HEK293 (cell line): ENCODE results near the gene KLHDC7B.

Experiments used
- CTCF ChIA-PET: fragments of 350-600 bp; formaldehyde crosslinking; extraction: SDS; loops from one replicate; lab custom pipeline; 2021; ENCODE audit warnings: antibody characterized with exemption; lab: Yijun Ruan, JAX
- POLR2A ChIA-PET: fragments of 300-600 bp; formaldehyde crosslinking; extraction: SDS; loops from one replicate; lab custom pipeline; 2020; ENCODE audit warnings: antibody characterized with exemption, inconsistent platforms; lab: Yijun Ruan, JAX
- H3K27ac ChIP-seq: fragments of 200-500 bp; sonication (Bioruptor generic); 2 replicates; pipeline ENCODE4 v1.5.1; 2014; ENCODE audit warnings: low read depth, low read length, control low read depth, inconsistent platforms; ENCODE audit errors: extremely low read depth
- H3K36me3 ChIP-seq, 2 experiments: fragments of 200-500 bp in 1 of 2; sonication (Bioruptor generic) in 1 of 2; 1 replicate in 1 of 2; 2 replicates in 1 of 2; pipeline ENCODE4 v1.5.1; 2014 to 2017; ENCODE audit warnings: inconsistent platforms in 2 of 2, low read length in 2 of 2; ENCODE audit not compliant: control insufficient read depth in 2 of 2, insufficient read depth in 1 of 2
- H3K4me1 ChIP-seq: fragments of 200-500 bp; sonication (Bioruptor generic); 2 replicates; pipeline ENCODE4 v1.5.1; 2014; ENCODE audit warnings: mild to moderate bottlenecking, low read length, inconsistent platforms; ENCODE audit not compliant: control insufficient read depth, insufficient read depth
- H3K4me3 ChIP-seq: 2 replicates; pipeline ENCODE4 v1.5.1; 2011; ENCODE audit warnings: low read depth, mild to moderate bottlenecking, control low read depth, low read length, moderate library complexity
- H3K9me3 ChIP-seq: fragments of 200-500 bp; sonication (Bioruptor generic); 2 replicates; pipeline ENCODE4 v1.5.1; 2014; ENCODE audit warnings: low read depth, low read length, inconsistent platforms; ENCODE audit not compliant: control insufficient read depth, insufficient read depth
- HOXA7 ChIP-seq: sonication (generic); formaldehyde crosslinking; IDR thresholded peaks from 2 replicates; pipeline ENCODE4 v1.8.1; 2022; ENCODE audit warnings: missing genetic modification reagents, borderline replicate concordance
- HOXC10 ChIP-seq: sonication (generic); formaldehyde crosslinking; IDR thresholded peaks from 2 replicates; pipeline ENCODE4 v1.8.1; 2023; ENCODE audit warnings: mild to moderate bottlenecking, missing genetic modification reagents
- SCRT2 ChIP-seq: fragments of 450-650 bp; formaldehyde crosslinking; IDR thresholded peaks from 2 replicates; pipeline ENCODE4 v1.5.1; 2016; ENCODE audit warnings: missing biosample characterization, missing genetic modification characterization
- SP7 ChIP-seq: fragments of 450-650 bp; formaldehyde crosslinking; IDR thresholded peaks from 2 replicates; pipeline ENCODE4 v1.5.1; 2016; ENCODE audit warnings: missing biosample characterization, missing genetic modification characterization
- TCF7L2 ChIP-seq: IDR thresholded peaks from 2 replicates; pipeline ENCODE4 v1.6.1; 2011; ENCODE audit warnings: low read depth, mild to moderate bottlenecking, inconsistent platforms, low read length, moderate library complexity, borderline replicate concordance
- TRIM28 ChIP-seq: IDR thresholded peaks from 2 replicates; pipeline ENCODE4 v1.6.1; 2011; ENCODE audit warnings: low read length, control low read depth, borderline replicate concordance
- YY1 ChIP-seq: fragments of 450-650 bp; formaldehyde crosslinking; IDR thresholded peaks from 2 replicates; pipeline ENCODE4 v1.5.1; 2018; ENCODE audit warnings: missing biosample characterization, missing genetic modification characterization
- YY2 ChIP-seq: fragments of 450-650 bp; formaldehyde crosslinking; IDR thresholded peaks from 2 replicates; pipeline ENCODE4 v1.5.1; 2016; ENCODE audit warnings: missing biosample characterization, missing genetic modification characterization
- ZBTB17 ChIP-seq: fragments of 450-650 bp; formaldehyde crosslinking; IDR thresholded peaks from 2 replicates; pipeline ENCODE4 v1.5.1; 2016; ENCODE audit warnings: missing biosample characterization, missing genetic modification characterization
- ZBTB21 ChIP-seq: fragments of 450-650 bp; formaldehyde crosslinking; IDR thresholded peaks from 2 replicates; pipeline ENCODE4 v1.5.1; 2017; ENCODE audit warnings: missing biosample characterization, missing genetic modification characterization
- ZEB2 ChIP-seq: fragments of 450-650 bp; formaldehyde crosslinking; IDR thresholded peaks from 2 replicates; pipeline ENCODE4 v1.5.1; 2016; ENCODE audit warnings: missing biosample characterization, missing genetic modification characterization
- ZFP69B ChIP-seq: fragments of 450-650 bp; formaldehyde crosslinking; IDR thresholded peaks from 2 replicates; pipeline ENCODE4 v1.5.1; 2016; ENCODE audit warnings: missing biosample characterization, missing genetic modification characterization
- ZNF114 ChIP-seq: fragments of 450-650 bp; formaldehyde crosslinking; IDR thresholded peaks from 2 replicates; pipeline ENCODE4 v1.5.0; 2017; ENCODE audit warnings: missing biosample characterization, missing genetic modification characterization
- ZNF16 ChIP-seq: fragments of 450-650 bp; formaldehyde crosslinking; IDR thresholded peaks from 2 replicates; pipeline ENCODE4 v1.5.1; 2016; ENCODE audit warnings: low read depth, missing biosample characterization, missing genetic modification characterization
- ZNF184 ChIP-seq: fragments of 450-650 bp; IDR thresholded peaks from 2 replicates; pipeline ENCODE4 v1.5.1; 2018; ENCODE audit warnings: missing biosample characterization, mild to moderate bottlenecking, missing genetic modification characterization
- ZNF202 ChIP-seq: fragments of 450-650 bp; formaldehyde crosslinking; IDR thresholded peaks from 2 replicates; pipeline ENCODE4 v1.5.1; 2016; ENCODE audit warnings: missing biosample characterization, missing genetic modification characterization, borderline replicate concordance
- ZNF221 ChIP-seq: fragments of 450-650 bp; formaldehyde crosslinking; IDR thresholded peaks from 2 replicates; pipeline ENCODE4 v1.5.1; 2017; ENCODE audit warnings: missing biosample characterization, missing genetic modification characterization, borderline replicate concordance
- ZNF292 ChIP-seq: fragments of 450-650 bp; formaldehyde crosslinking; IDR thresholded peaks from 2 replicates; pipeline ENCODE4 v1.5.1; 2016; ENCODE audit warnings: low read depth, missing biosample characterization, missing genetic modification characterization, borderline replicate concordance
- ZNF571 ChIP-seq: fragments of 450-650 bp; formaldehyde crosslinking; IDR thresholded peaks from 2 replicates; pipeline ENCODE4 v1.5.0; 2017; ENCODE audit warnings: missing biosample characterization, missing genetic modification characterization
- ZNF621 ChIP-seq: fragments of 450-650 bp; formaldehyde crosslinking; IDR thresholded peaks from 2 replicates; pipeline ENCODE4 v1.5.1; 2017; ENCODE audit warnings: missing biosample characterization, missing genetic modification characterization
- ZNF776 ChIP-seq: fragments of 450-650 bp; formaldehyde crosslinking; IDR thresholded peaks from 2 replicates; pipeline ENCODE4 v1.5.0; 2017; ENCODE audit warnings: missing biosample characterization, missing genetic modification characterization, borderline replicate concordance
- ZNF777 ChIP-seq: fragments of 450-650 bp; formaldehyde crosslinking; IDR thresholded peaks from 2 replicates; pipeline ENCODE4 v1.5.1; 2017; ENCODE audit warnings: missing biosample characterization, missing genetic modification characterization, borderline replicate concordance
- TF ChIP-seq, protein P1 (sequence below): fragments of 450-650 bp; formaldehyde crosslinking; IDR thresholded peaks from 2 replicates; pipeline ENCODE4 v1.5.1; 2016; ENCODE audit warnings: missing biosample characterization, missing genetic modification characterization
- TF ChIP-seq, protein P2 (sequence below): IDR thresholded peaks from 2 replicates; pipeline ENCODE4 v1.6.1; 2011; ENCODE audit warnings: mild to moderate bottlenecking, low read depth, low read length, borderline replicate concordance
- TF ChIP-seq, protein P3 (sequence below): fragments of 450-650 bp; formaldehyde crosslinking; IDR thresholded peaks from 2 replicates; pipeline ENCODE4 v1.5.1; 2017; ENCODE audit warnings: missing biosample characterization, missing genetic modification characterization

KLHDC7B gene

DNA sequence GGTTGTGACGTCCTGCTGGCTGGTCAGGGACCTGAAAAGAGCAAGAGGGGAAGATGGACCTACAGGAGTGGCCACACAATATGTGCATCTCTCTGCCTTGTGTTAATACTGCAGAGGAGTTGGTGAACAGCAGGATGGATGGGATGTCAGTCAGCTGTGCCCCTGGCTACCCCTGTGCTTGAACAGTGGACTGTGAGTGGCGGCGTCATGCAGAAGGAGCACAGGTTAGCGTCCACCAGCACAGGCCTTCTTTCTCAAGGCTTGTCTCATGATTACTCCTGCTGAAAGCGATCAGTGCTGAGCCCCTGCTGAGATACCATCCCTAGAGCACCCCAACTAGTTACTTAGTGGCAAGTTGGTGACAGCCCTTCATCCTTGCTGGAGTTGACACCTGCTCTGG, 40.7 kb downstream of the KLHDC7B start:
- Histone ChIP-seq H3K36me3 (peaks cover 0 to 15% of the 10 kb centered on the region in 2 experiments; a peak in 2 of 3 replicates), H3K9me3 (no peaks in the 10 kb centered on the region), H3K4me1 (peaks cover 3% of the 10 kb centered on the region; the same call in 1 of the 2 replicates), H3K4me3 (no peak overlapping the region), H3K27ac (no peak overlapping the region)
- CTCF ChIA-PET, result interaction anchor here (1.2 to 2.6 kb wide), 2 partner anchors 23 to 36 kb away, joined by 4 to 7 read pairs; partner anchors contain the start of gene SYCE3
- POLR2A ChIA-PET, result no interaction called here
- TF ChIP-seq ZNF114 (tag by site-specific recombination), result no peak
- TF ChIP-seq, protein P1, sequence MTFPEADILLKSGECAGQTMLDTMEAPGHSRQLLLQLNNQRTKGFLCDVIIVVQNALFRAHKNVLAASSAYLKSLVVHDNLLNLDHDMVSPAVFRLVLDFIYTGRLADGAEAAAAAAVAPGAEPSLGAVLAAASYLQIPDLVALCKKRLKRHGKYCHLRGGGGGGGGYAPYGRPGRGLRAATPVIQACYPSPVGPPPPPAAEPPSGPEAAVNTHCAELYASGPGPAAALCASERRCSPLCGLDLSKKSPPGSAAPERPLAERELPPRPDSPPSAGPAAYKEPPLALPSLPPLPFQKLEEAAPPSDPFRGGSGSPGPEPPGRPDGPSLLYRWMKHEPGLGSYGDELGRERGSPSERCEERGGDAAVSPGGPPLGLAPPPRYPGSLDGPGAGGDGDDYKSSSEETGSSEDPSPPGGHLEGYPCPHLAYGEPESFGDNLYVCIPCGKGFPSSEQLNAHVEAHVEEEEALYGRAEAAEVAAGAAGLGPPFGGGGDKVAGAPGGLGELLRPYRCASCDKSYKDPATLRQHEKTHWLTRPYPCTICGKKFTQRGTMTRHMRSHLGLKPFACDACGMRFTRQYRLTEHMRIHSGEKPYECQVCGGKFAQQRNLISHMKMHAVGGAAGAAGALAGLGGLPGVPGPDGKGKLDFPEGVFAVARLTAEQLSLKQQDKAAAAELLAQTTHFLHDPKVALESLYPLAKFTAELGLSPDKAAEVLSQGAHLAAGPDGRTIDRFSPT, result no peak
- TF ChIP-seq SP7 (tag by site-specific recombination), result no peak
- TF ChIP-seq ZNF776 (tag by site-specific recombination), result no peak
- no peak for TF ChIP-seq ZNF777
- TF ChIP-seq ZNF202 (tag by site-specific recombination), result no peak
- TF ChIP-seq HOXA7 (CRISPR knock-in tag), result no peak

DNA sequence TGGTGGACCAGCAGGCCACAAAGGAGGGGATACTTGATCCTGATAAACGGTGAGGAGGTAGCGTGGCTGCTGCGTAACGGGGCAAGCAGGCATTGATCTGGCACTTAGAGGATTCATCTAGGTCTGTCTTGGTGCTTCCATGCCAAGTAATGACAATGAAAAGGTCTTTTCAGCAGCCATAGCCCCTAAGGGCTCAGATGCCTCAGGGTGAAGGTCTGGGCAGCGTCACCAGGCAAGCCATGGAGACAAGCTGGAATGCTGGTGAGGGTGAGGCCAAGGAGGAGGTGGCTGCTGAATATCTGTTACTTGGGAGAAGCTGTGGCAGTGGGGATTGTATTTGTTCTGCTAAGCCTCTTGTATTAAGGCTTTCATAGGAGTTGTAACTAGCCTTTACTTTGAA, 41.7 kb downstream of the KLHDC7B start:
- H3K9me3 ChIP-seq, result no peaks in the 10 kb centered on the region
- TF ChIP-seq ZNF621 (no peak), YY1 (no peak), ZNF571 (tag by site-specific recombination) (no peak), ZEB2 (no peak), ZNF292 (tag by site-specific recombination) (no peak), HOXA7 (CRISPR knock-in tag) (no peak), ZNF16 (tag by site-specific recombination) (no peak), YY2 (no peak), TRIM28 (no peak), ZBTB17 (tag by site-specific recombination) (no peak), ZNF184 (tag by site-specific recombination) (no peak), ZNF221 (no peak), SCRT2 (tag by site-specific recombination) (no peak), TCF7L2 (no peak), ZFP69B (no peak), HOXC10 (CRISPR knock-in tag) (no peak), ZBTB21 (tag by site-specific recombination) (no peak)
- TF ChIP-seq, protein P2, sequence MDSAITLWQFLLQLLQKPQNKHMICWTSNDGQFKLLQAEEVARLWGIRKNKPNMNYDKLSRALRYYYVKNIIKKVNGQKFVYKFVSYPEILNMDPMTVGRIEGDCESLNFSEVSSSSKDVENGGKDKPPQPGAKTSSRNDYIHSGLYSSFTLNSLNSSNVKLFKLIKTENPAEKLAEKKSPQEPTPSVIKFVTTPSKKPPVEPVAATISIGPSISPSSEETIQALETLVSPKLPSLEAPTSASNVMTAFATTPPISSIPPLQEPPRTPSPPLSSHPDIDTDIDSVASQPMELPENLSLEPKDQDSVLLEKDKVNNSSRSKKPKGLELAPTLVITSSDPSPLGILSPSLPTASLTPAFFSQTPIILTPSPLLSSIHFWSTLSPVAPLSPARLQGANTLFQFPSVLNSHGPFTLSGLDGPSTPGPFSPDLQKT, result no peak
- TF ChIP-seq, protein P3, sequence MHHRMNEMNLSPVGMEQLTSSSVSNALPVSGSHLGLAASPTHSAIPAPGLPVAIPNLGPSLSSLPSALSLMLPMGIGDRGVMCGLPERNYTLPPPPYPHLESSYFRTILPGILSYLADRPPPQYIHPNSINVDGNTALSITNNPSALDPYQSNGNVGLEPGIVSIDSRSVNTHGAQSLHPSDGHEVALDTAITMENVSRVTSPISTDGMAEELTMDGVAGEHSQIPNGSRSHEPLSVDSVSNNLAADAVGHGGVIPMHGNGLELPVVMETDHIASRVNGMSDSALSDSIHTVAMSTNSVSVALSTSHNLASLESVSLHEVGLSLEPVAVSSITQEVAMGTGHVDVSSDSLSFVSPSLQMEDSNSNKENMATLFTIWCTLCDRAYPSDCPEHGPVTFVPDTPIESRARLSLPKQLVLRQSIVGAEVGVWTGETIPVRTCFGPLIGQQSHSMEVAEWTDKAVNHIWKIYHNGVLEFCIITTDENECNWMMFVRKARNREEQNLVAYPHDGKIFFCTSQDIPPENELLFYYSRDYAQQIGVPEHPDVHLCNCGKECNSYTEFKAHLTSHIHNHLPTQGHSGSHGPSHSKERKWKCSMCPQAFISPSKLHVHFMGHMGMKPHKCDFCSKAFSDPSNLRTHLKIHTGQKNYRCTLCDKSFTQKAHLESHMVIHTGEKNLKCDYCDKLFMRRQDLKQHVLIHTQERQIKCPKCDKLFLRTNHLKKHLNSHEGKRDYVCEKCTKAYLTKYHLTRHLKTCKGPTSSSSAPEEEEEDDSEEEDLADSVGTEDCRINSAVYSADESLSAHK (tag by site-specific recombination), result no peak
- no peak overlapping the region for H3K4me3 ChIP-seq
- ChIA-PET CTCF (interaction anchor here (0.9 to 1.2 kb wide), 3 partner anchors 14 to 35 kb away, joined by 3 to 4 read pairs (median 4); no protein-coding TSS in a partner anchor), POLR2A (interaction anchor here (1.2 kb wide), 1 partner anchor 9 kb away, joined by 3 read pairs; no protein-coding TSS in a partner anchor)
- H3K4me1 ChIP-seq, result no peaks in the 10 kb centered on the region
- H3K27ac ChIP-seq, result no peak overlapping the region
- H3K36me3 ChIP-seq, result peaks cover 0 to 11% of the 10 kb centered on the region in 2 experiments; a peak in 1 of 3 replicates
